ENCODE measurements around the gene PEX11B.
"Not testable (repeated sequence)": the region's sequence is repeated elsewhere in the genome, so short reads cannot be mapped to it uniquely, and the experiment has no call there.

Gene PEX11B

GRCh38 chr1:145951526-145951925 lies 33.0 kb upstream of the PEX11B start:
- no peak for DNase-seq

- DNase-seq: no peak
Measured at GRCh38 chr1:145949219-145949618, 30.7 kb upstream of the PEX11B start.

GRCh38 chr1:145947551-145947950 lies 29.0 kb upstream of the PEX11B start:
- no peak for DNase-seq

GRCh38 chr1:145946477-145946986 lies 28.0 kb upstream of the PEX11B start:
- DNase-seq: no peak

DNA sequence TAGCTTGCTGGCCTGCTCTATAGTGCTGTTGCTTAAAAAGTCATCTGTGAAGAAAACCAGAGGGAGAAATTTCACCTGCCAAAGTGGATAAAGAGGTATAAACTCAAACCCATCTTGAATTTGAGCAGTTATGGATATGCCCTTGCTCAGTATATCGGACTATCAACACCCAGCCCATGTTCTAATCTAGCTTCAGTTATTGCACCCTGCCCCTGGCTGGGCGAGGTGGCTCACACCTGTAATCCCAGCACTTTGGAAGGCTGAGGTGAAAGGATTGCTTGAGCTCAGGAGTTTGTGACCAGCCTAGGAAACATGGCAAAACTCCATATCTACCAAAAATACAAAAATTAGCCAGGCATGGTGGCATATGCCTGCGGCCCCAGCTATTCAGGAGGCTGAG lies 26.0 kb upstream of the PEX11B start:
- no peak for DNase-seq

GRCh38 chr1:145942871-145943270 lies 24.4 kb upstream of the PEX11B start:
- no peak for DNase-seq

DNA sequence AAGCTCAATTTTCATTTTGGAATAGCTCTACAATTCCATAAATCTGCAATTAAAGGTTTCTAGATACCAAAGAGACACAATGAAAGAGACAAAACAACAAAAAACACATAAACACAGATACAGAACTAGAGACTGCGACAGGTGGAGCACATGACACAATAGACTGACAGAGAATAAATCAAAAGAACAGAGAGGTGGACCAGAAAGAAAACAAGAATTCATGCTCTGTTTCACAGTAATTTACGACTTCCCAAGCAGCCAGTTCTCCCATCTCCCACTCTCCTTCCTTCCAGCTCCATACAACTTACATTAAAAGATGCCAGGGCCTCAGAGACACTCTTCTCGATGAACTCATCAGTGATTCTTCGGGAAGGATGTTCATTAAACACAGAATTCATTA lies 23.9 kb upstream of the PEX11B start:
- no peak for DNase-seq

DNA sequence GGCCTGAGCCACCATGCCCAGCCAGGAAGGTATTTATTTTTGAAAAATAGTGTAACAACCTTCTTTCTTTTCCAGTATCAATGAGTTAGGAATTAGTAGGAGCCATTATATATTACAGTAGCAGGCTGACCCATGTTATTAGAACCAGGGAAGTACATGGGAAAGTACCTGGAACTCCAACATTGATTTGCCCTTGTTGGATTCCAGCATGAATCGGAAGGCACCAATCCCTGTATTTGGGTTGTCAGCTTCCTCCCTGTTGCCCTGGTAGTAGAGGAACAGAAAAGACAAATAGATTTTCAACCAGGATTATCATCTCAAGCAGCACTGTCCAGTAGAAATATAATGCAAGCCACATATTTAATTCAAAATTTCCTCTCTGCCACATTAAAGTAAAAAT lies 18.9 kb upstream of the PEX11B start:
- no peak for DNase-seq

- no peak for DNase-seq
Measured at GRCh38 chr1:145936247-145936646, 17.7 kb upstream of the PEX11B start.

DNA sequence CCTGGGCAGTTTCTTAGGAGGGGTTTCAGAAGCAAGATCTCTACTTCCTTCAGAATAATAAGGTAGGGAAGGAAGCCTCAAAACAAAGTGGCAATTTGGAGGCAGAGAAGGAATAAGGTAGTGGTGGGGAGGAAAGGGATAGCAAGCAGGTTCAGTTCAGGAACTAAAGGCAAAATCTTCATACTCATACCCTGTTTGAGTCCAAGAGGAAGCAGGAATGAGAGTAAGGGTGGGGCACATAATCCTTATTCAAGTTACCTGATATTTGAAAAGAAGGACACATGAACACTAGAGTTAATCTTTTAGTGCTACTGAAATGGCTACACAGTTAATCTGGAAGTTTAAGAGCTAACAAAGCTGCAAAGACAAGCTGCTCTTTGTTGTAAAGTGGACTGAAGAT lies 17.2 kb upstream of the PEX11B start:
- no peak for DNase-seq

DNA sequence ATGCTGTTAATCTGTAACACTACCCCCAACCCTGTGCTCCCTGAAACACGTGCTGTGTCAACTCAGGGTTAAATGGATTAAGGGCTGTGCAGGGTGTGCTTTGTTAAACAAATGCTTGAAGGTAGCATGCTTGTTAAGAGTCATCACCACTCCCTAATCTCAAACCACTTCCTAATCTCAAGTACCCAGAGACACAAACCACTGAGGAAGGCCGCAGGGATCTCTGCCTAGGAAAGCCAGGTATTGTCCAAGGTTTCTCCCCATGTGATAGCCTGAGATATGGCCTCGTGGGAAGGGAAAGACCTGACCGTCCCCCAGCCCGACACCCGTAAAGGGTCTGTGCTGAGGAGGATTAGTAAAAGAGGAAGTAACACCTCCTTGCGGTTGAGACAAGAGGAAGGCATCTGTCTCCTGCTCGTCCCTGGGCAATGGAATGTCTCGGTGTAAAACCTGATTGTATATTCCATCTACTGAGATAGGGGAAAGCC lies 14.0 kb upstream of the PEX11B start:
- DNase-seq: peak; percentile 19 to 28

DNA sequence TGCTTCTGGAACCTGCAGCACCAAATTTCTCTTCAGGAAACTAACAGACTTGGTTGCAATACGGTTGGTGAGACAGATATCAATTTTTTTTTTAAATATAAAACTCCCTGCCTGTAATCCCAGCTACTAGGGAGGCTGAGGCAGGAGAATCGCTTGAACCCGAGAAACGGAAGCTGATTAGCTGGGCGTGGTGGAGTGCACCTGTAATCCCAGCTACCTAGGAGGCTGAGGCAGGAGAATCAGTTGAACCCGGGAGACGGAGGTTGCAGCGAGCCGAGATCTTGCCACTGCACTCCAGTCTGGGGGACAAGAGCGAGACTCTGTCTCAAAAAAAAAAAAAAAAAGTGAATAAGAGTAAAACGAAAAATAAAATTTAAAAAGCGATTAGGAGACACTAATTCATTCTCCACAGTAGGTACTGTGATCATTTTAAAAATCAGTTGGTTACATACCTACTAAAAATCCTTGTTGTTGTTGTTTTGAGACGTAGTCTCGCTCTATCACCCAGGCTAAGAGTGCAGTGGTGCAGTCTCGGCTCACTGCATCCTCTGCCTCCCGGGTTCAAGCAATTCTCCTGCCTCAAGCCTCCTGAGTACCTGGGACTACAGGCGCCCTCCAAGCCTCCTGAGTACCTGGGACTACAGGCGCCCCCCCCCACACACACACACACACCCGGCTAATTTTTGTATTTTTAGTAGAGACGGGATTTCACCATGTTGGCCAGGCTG lies 9.6 kb upstream of the PEX11B start:
- no peak for DNase-seq

- peak; percentile 92 to 94 for DNase-seq
Measured at GRCh38 chr1:145927063-145927886, 8.8 kb upstream of the PEX11B start, which contains the start of gene RBM8A. TSS of gene RBM8A (minus strand) at chr1:145927484. CDS start at chr1:145927426, 58 bp downstream.

DNA sequence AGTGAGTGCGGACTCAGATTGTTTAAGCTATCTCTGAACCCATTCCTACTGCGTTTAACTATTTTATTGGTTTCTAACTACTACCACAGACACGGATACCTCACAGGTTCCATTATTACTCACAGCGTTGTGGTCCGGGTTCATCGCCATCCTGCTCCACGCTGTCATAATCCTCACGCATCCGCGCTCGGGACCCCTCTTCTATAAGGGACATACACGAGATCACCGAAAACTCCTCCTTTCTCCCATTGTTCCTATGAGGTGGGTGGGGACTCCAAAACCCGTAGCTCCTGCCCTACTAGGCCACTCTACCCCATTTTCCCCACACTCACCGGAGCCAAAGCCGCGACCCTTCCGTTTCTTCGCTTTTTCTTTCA lies 8.2 kb upstream of the PEX11B start:
- DNase-seq: peak; percentile 38 to 49

DNA sequence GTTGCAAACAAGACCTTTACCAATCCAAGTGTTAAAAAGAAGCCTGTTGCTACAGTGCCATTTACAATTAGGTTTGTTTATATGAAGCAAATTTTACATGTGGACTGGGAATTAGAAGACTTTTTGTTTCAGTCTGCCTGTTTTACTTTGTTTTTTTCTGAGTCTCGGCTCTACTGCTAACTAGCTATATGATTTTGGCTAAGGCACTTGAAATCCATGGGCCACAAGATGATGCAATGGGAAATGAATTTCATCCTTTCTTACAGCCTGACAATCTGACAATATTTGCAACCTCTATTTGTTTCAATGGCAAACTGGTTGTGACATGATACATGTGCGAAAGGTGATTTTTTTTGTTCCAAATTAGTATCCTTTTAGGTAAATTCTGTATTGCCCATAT lies 3.7 kb upstream of the PEX11B start:
- no peak for DNase-seq

GRCh38 chr1:145920297-145920696 lies 1.8 kb upstream of the PEX11B start:
- DNase-seq: not testable (repeated sequence)

DNA sequence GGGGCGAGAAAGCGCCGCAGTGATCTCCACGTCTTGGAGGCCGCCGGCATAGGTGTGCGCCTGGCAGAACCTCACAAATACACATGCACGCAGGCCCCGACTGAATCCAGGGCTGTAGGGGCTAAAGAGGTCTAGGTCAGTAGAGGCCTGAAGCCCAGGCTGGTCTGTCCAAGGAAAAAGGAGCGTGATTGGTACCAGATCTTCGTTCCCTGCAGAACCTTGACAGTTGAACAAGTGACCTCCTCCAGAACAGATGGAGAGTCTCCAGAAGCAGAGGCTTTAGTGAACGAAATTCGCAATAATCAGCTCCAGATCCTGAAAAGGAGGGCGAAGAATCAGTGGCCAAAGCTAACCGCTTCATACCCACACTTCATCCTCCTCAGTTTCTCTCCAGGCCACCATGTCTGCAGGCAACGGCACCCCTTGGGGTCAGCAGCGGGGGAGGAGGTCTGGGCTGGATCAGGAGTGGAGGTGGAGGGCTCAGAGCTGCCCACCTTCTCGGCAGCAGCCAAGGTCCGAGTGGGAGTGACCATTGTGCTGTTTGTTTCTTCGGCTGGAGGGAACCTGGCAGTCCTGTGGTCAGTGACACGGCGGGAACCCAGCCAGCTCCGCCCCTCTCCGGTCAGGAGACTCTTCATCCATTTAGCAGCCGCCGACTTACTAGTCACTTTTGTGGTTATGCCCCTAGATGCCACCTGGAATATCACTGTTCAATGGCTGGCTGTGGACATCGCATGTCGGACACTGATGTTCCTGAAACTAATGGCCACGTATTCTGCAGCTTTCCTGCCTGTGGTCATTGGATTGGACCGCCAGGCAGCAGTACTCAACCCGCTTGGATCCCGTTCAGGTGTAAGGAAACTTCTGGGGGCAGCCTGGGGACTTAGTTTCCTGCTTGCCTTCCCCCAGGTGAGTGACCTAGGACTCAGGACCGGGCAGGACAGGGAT lies 749 bp upstream of the PEX11B start:
- no peak for DNase-seq

GRCh38 chr1:145917595-145917994 lies 922 bp downstream of the PEX11B start:
- DNase-seq: no peak

GRCh38 chr1:145916745-145917144 lies 1.8 kb downstream of the PEX11B start:
- no peak for DNase-seq

GRCh38 chr1:145912128-145912641 lies 6.3 kb downstream of the PEX11B start:
- no peak for DNase-seq

- DNase-seq: no peak
Measured at GRCh38 chr1:145908653-145909052, 9.9 kb downstream of the PEX11B start.

DNA sequence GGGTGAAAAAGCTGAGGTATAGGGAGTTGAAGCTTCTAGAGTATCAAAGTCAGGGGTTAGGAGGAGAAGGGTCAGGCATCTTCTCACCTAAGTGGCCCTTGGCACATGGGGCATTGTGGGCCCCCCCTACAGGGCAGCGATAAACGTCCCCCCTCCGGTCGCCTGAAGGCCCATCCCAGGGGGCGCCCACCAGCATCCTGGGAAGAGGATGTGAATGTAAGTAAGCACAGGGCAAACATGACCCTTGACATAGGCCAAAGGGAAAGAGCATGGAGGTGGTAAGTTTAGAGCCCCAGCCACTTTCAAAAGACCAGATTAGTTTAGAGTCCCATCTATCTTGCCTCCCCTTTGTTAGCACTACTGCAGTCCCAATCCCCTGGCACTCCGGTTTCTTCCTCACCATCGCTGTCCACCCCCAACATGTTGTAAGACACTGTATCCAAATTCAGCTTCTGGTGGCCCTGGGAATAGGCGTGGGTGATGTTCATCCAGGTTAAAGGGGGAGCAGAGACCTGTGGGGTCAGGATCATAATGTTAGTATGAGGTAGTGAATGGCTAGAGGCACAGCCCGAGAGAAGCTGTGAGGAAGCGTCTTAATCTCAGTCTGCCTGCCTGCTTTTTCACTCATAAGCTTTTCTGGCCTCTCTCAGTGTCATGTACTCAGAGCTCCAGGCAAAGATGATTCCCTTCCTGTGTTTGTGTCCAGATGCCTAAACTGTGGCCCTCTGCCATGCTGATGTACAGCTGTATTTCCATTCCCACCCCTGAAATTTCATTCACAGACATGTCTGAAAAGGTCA lies 11.4 kb downstream of the PEX11B start:
- DNase-seq: no peak
